Measurements from ENCODE around the gene HTRA1.

HTRA1 gene

GRCh38 chr10:122554131-122555036 is 93.0 kb downstream of the HTRA1 start:
- no peak for DNase-seq

GRCh38 chr10:122555442-122555841 is 94.1 kb downstream of the HTRA1 start:
- DNase-seq: no peak

- no peak for DNase-seq
These were observed 96.2 kb downstream of the HTRA1 start for GRCh38 chr10:122557516-122557915.

- no peak for DNase-seq
These were observed 97.1 kb downstream of the HTRA1 start for GRCh38 chr10:122558452-122558851.

- no peak for DNase-seq
These were observed 97.9 kb downstream of the HTRA1 start for GRCh38 chr10:122559228-122559627.

GRCh38 chr10:122560279-122560804 is 99.0 kb downstream of the HTRA1 start, which contains the start of gene DMBT1:
Gene DMBT1 (plus strand): TSS chr10:122560754. CDS start chr10:122560771, 17 bp downstream.
- no peak for DNase-seq

- DNase-seq: no peak
These were observed 99.9 kb downstream of the HTRA1 start for GRCh38 chr10:122561212-122561611.

GRCh38 chr10:122561792-122562191 is 100.4 kb downstream of the HTRA1 start:
- no peak for DNase-seq

Measured in right kidney (tissue), 1 donor.